ENCODE measurements around the gene GVQW3.
A peak's percentile ranks its signal among the peaks of the same experiment; 100 is the strongest.
"Not testable (repeated sequence)": the region's sequence is repeated elsewhere in the genome, so short reads cannot be mapped to it uniquely, and the experiment has no call there.

Gene GVQW3

DNA sequence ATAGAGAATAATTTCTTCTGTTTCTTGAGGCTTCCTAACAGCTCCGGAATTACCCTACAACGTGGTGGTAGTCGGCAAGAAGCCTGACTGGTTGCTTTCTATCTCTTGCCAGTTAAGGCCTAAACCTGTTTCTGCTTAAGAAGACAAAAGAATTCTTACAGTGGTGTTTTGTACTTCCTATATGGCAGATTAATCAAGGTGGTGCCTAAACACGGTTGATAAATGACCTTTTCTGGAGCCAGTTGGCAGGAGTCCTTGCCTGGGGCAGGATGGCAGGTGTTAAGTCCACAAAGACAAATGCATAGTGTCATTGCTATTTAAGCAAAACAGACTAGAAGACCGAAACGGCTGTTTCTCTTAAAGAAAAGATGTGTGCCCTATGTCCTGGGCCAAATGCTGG lies 9.9 kb downstream of the GVQW3 start:
- DNase-seq = peak; percentile 72

GRCh38 chr11:76391811-76392475 lies 10.8 kb downstream of the GVQW3 start:
- no peak for DNase-seq

DNA sequence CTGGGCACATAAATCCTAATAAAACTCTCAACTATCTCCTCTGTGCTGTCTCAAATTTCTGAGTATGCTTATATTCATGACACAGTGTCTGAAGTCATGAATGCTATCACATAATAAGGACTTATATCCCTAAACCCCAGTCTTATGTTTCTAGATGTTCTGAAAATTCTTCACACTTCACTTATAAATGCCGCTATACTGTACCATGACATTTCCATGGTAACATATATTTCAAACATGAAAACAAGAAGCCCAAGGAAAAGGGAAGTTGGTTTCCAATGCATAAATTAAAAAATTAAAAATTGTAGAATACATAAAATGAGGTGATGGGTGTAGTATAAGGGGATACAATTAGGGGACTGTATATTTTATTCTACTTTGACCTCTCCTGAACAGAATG lies 11.7 kb downstream of the GVQW3 start:
- no peak for DNase-seq

DNA sequence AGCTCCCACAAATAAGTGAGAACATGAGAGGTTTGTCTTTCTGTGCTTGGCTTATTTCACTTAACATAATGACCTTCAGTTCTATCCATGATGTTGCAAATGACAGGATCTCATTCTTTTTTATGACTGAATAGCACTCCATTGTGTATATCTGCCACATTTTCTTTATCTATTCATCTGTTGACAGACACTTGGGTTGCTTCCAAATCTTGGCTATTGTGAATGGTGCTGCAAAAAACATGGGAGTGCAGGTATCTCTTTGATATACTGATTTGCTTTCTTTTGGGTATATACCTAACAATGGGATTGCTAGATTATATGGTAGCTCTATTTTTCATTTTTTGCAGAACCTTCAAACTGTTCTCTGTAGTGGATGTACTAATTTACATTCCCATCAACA lies 13.3 kb downstream of the GVQW3 start:
- no peak for DNase-seq

DNA sequence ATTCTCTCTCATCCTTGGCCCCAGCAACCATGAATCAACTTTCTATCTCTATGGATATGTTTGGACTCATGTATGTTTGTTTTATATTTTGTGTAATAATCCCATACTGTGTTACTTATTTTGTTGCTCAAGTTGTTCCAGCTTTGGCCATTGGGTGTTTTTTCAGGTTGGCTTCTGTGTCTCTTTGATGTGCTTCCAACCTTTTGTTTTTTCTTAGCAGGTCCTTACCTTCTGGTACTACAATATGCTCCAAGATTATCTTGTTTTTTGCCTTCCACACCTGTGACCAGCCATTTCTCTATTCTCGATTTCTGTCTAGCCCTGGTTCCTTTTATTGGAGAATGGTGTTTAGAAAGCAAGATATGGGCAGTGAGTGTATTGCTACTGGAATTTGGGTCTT lies 14.2 kb downstream of the GVQW3 start:
- no peak for DNase-seq

DNA sequence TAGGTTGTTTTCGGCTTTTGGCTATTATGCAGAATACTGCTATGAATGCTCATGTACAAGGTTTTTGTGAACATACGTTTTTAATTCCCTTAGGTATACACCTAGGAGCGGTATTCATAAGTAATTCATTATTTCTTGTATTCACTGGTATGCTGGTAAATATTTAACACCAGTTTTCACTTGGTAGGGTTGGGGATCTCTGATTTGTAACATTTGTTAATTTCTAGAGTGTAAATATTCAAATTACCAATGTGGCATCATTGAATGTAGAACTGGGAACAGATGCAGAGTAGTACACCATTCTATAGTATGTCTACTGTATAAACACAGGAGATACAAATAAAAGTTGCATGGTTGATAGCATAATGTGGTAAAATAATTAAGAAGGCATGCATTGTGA lies 16.3 kb downstream of the GVQW3 start:
- no peak for DNase-seq

DNA sequence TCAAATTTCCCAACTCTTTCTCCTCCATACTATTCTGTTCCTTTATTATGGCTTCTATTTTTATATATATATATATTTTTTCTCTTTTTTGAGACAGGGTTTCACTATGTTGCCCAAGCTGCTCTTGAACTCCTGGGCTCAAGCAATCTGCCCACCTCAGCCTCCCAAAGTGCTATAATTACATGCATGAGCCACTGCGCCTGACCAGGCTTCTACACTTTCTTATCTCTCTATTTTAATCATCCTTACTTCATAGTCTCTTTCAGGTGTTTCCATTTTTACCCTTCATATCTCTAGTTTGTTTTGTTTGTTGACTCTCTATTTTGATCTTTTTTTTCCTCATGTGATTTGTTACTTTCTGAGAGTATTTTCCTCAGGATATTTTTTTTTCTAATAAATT lies 19.8 kb downstream of the GVQW3 start:
- DNase-seq = no peak

DNA sequence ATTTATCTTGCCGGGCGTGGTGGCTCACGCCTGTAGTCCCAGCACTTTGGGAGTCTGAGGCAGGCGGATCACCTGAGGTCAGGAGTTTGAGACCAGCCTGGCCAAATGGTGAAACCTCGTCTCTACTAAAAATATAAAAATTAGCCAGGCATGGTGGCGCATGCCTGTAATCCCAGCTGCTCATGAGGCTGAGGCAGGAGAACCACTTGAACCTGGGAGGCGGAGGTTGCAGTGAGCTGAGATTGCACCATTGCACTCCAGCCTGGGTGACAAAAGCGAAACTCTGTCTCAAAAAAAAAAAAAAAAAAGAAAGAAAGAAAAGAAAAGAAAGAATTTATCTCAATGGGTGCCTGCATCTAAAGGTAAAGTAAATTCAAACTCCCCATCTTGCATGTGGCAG lies 20.4 kb downstream of the GVQW3 start:
- DNase-seq = not testable (repeated sequence)

DNA sequence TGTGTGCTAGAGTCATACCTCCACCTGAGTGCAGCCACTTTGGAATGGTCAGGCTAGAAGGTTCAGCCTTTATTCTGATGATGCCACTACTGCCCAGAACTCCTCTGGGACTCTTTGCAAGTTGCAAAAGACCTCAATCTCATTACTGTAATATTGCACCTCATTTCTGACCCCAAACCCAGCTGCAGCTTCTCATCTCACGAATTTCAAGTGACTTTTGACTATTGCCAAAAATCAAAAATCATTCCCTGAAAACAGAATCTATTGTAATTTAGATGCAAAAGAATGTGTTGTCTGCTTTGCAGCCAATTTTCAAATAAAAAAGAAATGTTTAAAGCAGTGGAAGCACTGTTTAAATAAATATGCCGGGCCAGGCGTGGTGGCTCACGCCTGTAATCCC lies 25.2 kb downstream of the GVQW3 start:
- DNase-seq = no peak

GRCh38 chr11:76408171-76408965 lies 27.2 kb downstream of the GVQW3 start:
- peak; percentile 65 for DNase-seq

DNA sequence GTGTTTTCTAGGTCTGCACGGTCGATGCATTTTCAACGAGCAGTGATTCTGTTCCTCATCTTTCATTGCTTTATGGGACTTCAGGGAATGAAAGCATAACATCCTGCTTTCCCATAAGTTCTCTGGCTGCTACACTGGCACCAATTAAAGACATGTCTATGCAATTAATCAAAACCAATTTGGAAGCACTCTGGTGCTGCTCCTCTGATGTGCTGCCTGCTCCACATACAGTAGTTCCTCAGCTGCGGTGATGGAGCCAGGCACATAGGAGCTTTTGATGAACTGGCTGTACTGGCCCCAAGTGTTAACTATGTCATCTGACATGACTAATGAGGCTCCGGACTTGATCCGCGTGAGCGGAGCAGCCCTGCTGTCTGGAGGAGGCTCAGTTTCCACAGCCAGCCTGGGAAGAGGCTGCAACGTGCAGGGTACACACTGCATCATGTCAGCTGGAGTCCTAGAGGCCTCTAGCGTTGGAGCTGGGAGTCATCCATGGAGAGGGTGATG lies 29.8 kb downstream of the GVQW3 start:
- peak; percentile 21 for DNase-seq

DNA sequence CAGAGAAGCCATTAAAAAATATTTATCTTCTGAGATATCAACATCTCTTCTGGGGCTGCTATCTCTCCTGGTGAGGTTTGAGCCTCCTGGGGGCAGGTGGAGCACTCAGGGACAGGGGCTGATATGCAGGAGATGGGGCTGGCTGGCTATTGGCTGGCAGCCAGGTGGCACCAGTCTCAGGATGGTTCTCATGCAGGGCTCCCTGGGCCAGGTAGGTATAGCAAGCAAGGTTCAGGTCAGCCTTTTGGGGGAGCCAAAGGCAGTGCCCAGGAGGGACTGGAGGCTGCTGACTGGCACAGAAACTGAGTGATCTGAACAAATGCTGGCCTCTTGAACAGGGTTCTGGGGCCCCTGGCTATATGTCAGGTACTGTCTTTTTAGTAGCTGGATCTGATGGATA lies 34.0 kb downstream of the GVQW3 start:
- DNase-seq = no peak

GRCh38 chr11:76419896-76420295 lies 38.8 kb downstream of the GVQW3 start:
- peak; percentile 1 for DNase-seq

GRCh38 chr11:76424379-76424778 lies 43.3 kb downstream of the GVQW3 start:
- DNase-seq = no peak

GRCh38 chr11:76424891-76425290 lies 43.8 kb downstream of the GVQW3 start:
- DNase-seq = no peak

GRCh38 chr11:76426660-76427059 lies 45.5 kb downstream of the GVQW3 start:
- no peak for DNase-seq

GRCh38 chr11:76436020-76436419 lies 54.9 kb downstream of the GVQW3 start:
- DNase-seq = no peak

DNA sequence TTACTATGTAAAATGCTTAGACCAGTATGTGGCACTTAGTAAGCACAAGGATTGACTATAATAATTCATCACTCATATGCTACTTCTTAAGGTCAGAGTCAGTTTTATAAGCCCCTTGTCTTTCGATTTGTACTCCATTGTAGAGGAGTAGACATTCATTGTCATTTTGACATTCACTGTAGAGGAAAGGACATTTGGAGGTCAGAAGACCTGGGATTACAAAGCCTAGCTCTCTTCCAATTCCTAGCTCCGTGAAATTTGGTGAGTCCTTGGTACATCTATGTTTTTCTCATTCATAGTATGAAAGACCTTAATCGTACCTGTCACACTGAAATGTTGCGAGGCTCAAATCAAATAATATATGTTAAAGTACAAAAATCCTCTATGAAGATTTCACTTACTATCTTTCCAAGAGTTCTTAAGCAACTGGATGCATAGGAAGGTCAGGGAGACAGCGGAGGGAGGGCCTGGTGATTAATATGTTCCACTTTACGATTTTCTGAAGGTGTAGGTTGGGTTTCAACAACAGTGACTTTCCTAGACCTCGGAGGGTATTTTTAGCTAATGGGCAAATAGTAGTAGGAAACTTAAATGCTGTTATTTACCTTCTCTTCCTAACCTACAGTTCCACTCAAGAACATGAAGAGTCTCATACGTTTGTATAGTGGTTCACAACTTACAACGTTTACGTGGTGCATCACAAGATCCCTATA lies 62.3 kb downstream of the GVQW3 start:
- DNase-seq = no peak

DNA sequence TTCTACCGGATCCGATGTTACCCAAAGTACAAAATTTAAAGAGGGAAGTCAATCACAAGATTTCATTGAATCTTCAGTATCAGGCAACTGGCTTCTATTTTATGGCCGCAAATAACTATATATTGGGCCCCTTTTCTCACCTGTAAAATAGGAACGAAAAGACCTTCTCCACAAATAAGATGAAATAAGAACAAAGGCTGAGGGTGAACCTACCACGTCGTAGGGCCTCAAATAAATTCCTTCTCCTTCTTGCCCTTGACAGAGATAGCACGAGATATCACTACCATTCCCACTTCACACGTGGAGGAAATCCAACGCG lies 62.9 kb downstream of the GVQW3 start:
- DNase-seq = no peak

- peak; percentile 100 for DNase-seq
These were observed 63.4 kb downstream of the GVQW3 start, which contains the start of gene EMSY for GRCh38 chr11:76444384-76445120. Gene EMSY, plus strand, starts transcription at chr11:76445018. Its CDS starts 1,921 bp downstream, at chr11:76446939.

GRCh38 chr11:76445121-76446084 lies 64.3 kb downstream of the GVQW3 start:
- peak; percentile 21 for DNase-seq

DNA sequence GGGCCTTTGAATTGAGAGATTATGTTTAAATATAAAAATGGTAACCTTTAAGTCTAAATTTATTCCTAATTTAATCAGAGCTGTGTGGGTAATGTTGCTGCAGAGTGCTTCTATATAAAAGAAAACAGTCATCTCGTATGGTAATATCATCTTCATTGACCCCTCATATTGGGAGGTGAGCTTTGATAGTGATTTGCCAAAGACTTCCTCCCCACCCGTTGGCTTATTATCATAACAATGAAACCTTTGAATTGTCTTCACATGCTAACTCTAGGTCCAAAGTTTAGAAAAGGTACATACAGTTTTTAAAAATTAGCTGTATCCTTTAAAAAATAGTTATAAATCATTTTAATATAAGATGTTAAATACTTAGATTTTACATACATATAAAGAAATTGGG lies 67.4 kb downstream of the GVQW3 start:
- no peak for DNase-seq
